A549 (cell line): ENCODE data around the gene ZP1. TPM values are rescaled to one million over a fixed set of nuclear protein-coding genes. Genes with fewer than 3 reads are reported as not detected.
A peak's percentile ranks its signal among the peaks of the same experiment; 100 is the strongest.

Source experiments
- ATAC-seq, 2 experiments: fragments of 200-7000 bp in 1 of 2; fragments of >200 bp in 1 of 2; cut with Nextera tagmentation in 1 of 2; cut with Tn5 transposase in 1 of 2; 3 replicates each; pipeline versions ENCODE4 v1.8.0 to v1.9.1; 2018 to 2020; ENCODE audit warnings: mild to moderate bottlenecking in 1 of 2, moderate library complexity in 1 of 2
- CTCF ChIA-PET: fragments of 300-600 bp; sonication (Branson Sonifier 250); formaldehyde crosslinking; extraction: SDS; loops from one replicate; lab custom pipeline; 2021; ENCODE audit warnings: antibody characterized with exemption, inconsistent platforms; lab: Yijun Ruan, JAX
- POLR2A ChIA-PET: fragments of 350-600 bp; formaldehyde crosslinking; extraction: SDS; loops from one replicate; lab custom pipeline; 2021; ENCODE audit warnings: antibody characterized with exemption, inconsistent platforms; lab: Yijun Ruan, JAX
- DNase-seq, 2 experiments: peaks; one replicate each; pipeline versions ENCODE4 v3.0.0 to v3.0.0-alpha.2; 2011 to 2016; ENCODE audit warnings: low read depth in 1 of 2, low spot score in 1 of 2
- FAIRE-seq: peaks from 2 replicates; lab custom pipeline; 2011; peaks lifted over from hg19 to GRCh38; lab: Jason Lieb, UNC
- H3K27ac ChIP-seq, 2 experiments: fragments of >200 bp; sonication (Bioruptor Twin); formaldehyde crosslinking; 3 replicates each; pipeline ENCODE4 v1.5.1; 2016 to 2017
- H3K4me1 ChIP-seq: fragments of >200 bp; sonication (Bioruptor Twin); formaldehyde crosslinking; 3 replicates; pipeline ENCODE4 v1.6.1; 2016
- H3K4me2 ChIP-seq: fragments of >200 bp; sonication (Bioruptor Twin); formaldehyde crosslinking; 3 replicates; pipeline ENCODE4 v1.6.1; 2016
- H3K4me3 ChIP-seq: fragments of >200 bp; sonication (Bioruptor Twin); formaldehyde crosslinking; 3 replicates; pipeline ENCODE4 v1.5.1; 2016
- H3K9me3 ChIP-seq: fragments of >200 bp; sonication (Bioruptor Twin); formaldehyde crosslinking; 3 replicates; pipeline ENCODE4 v1.6.1; 2016
- BCL3 ChIP-seq: fragments of >200 bp; sonication (Bioruptor Twin); formaldehyde crosslinking; IDR thresholded peaks from 3 replicates; pipeline ENCODE4 v1.6.1; 2016
- BHLHE40 ChIP-seq: IDR thresholded peaks from 2 replicates; pipeline ENCODE4 v1.6.1; 2012; ENCODE audit warnings: low read depth, low read length, inconsistent platforms
- CBX2 ChIP-seq: fragments of 200-600 bp; sonication (generic); IDR thresholded peaks from 2 replicates; pipeline ENCODE4 v1.6.1; 2016; ENCODE audit warnings: low read depth, mild to moderate bottlenecking, borderline replicate concordance
- CBX8 ChIP-seq: fragments of 200-600 bp; sonication (generic); IDR thresholded peaks from 2 replicates; pipeline ENCODE4 v1.6.1; 2016
- CEBPB ChIP-seq, 2 experiments: fragments of >200 bp in 1 of 2; sonication (Bioruptor Twin) in 1 of 2; formaldehyde crosslinking in 1 of 2; IDR thresholded peaks; 2 replicates each; pipeline ENCODE4 v1.6.1; 2012 to 2016
- ESRRA ChIP-seq: fragments of 150-350 bp; IDR thresholded peaks from 2 replicates; pipeline ENCODE4 v1.6.1; 2014; ENCODE audit warnings: mild to moderate bottlenecking, low read length, borderline replicate concordance
- FOSB ChIP-seq: fragments of 250-450 bp; sonication (Bioruptor Pico); IDR thresholded peaks from 2 replicates; pipeline ENCODE4 v1.5.0; 2020; ENCODE audit warnings: mild to moderate bottlenecking, moderate library complexity
- FOXS1 ChIP-seq: fragments of 250-450 bp; sonication (Bioruptor Pico); IDR thresholded peaks from 2 replicates; pipeline ENCODE4 v1.5.0; 2020; ENCODE audit warnings: mild to moderate bottlenecking, moderate library complexity
- HES2 ChIP-seq: fragments of >200 bp; sonication (Bioruptor Twin); formaldehyde crosslinking; IDR thresholded peaks from 2 replicates; pipeline ENCODE4 v1.6.1; 2016
- HOXA7 ChIP-seq: fragments of 250-450 bp; sonication (Bioruptor Pico); IDR thresholded peaks from 2 replicates; pipeline ENCODE4 v1.5.0; 2020; ENCODE audit warnings: mild to moderate bottlenecking, moderate library complexity
- HOXB5 ChIP-seq: fragments of 250-450 bp; sonication (Bioruptor Pico); IDR thresholded peaks from 2 replicates; pipeline ENCODE4 v1.5.0; 2020; ENCODE audit warnings: mild to moderate bottlenecking, moderate library complexity
- JUNB ChIP-seq: fragments of >200 bp; sonication (Bioruptor Twin); formaldehyde crosslinking; IDR thresholded peaks from 2 replicates; pipeline ENCODE4 v1.6.1; 2016
- KDM1A ChIP-seq: fragments of 200-600 bp; sonication (generic); IDR thresholded peaks from 2 replicates; pipeline ENCODE4 v1.6.1; 2016; ENCODE audit warnings: low read depth, mild to moderate bottlenecking
- KDM5A ChIP-seq: fragments of 200-600 bp; sonication (generic); IDR thresholded peaks from 2 replicates; pipeline ENCODE4 v1.6.1; 2016; ENCODE audit warnings: antibody characterized with exemption, mild to moderate bottlenecking
- MAFK ChIP-seq: fragments of 450-650 bp; IDR thresholded peaks from 2 replicates; pipeline ENCODE4 v1.6.1; 2014; ENCODE audit not compliant: partially characterized antibody
- MAZ ChIP-seq: fragments of 150-350 bp; IDR thresholded peaks from 2 replicates; pipeline ENCODE4 v1.6.1; 2014; ENCODE audit warnings: antibody characterized with exemption, low read depth, low read length, borderline replicate concordance
- PBX3 ChIP-seq: IDR thresholded peaks from 2 replicates; pipeline ENCODE4 v1.6.1; 2012
- PHF8 ChIP-seq: fragments of 200-600 bp; sonication (generic); IDR thresholded peaks from 2 replicates; pipeline ENCODE4 v1.6.1; 2016; ENCODE audit warnings: low read depth, mild to moderate bottlenecking, antibody characterized with exemption, moderate library complexity, borderline replicate concordance
- RAD21 ChIP-seq, 2 experiments: fragments of >200 bp in 1 of 2; sonication (Bioruptor Twin) in 1 of 2; formaldehyde crosslinking in 1 of 2; IDR thresholded peaks in 1 of 2; conservative IDR thresholded peaks in 1 of 2; 2 replicates in 1 of 2; 3 replicates in 1 of 2; pipeline ENCODE4 v1.6.1; 2012 to 2018; ENCODE audit warnings: inconsistent platforms in 1 of 2
- RCOR1 ChIP-seq: fragments of 150-350 bp; IDR thresholded peaks from 2 replicates; pipeline ENCODE4 v1.6.1; 2014; ENCODE audit warnings: antibody characterized with exemption, low read length, low read depth
- REST ChIP-seq: fragments of 200-600 bp; sonication (generic); IDR thresholded peaks from 2 replicates; pipeline ENCODE4 v1.6.1; 2016; ENCODE audit warnings: antibody characterized with exemption, mild to moderate bottlenecking, moderate library complexity
- RFX5 ChIP-seq: fragments of 450-650 bp; IDR thresholded peaks from 2 replicates; pipeline ENCODE4 v1.7.1; 2014; ENCODE audit warnings: antibody characterized with exemption, mild to moderate bottlenecking, moderate library complexity
- RNF2 ChIP-seq: fragments of 200-600 bp; sonication (generic); IDR thresholded peaks from 2 replicates; pipeline ENCODE4 v1.6.1; 2016; ENCODE audit warnings: low read depth, mild to moderate bottlenecking, antibody characterized with exemption, moderate library complexity, borderline replicate concordance
- TFCP2L1 ChIP-seq: fragments of 250-450 bp; sonication (Bioruptor Pico); IDR thresholded peaks from 2 replicates; pipeline ENCODE4 v1.5.0; 2021; ENCODE audit warnings: mild to moderate bottlenecking
- USF2 ChIP-seq: fragments of 450-650 bp; IDR thresholded peaks from 2 replicates; pipeline ENCODE4 v1.6.1; 2014; ENCODE audit warnings: antibody characterized with exemption
- ZC3H11A ChIP-seq: fragments of 450-650 bp; IDR thresholded peaks from 2 replicates; pipeline ENCODE4 v1.6.1; 2014; ENCODE audit warnings: antibody characterized with exemption, mild to moderate bottlenecking
- ZSCAN20 ChIP-seq: fragments of 250-450 bp; sonication (Bioruptor Pico); IDR thresholded peaks from 2 replicates; pipeline ENCODE4 v1.8.0; 2022; ENCODE audit warnings: mild to moderate bottlenecking, moderate library complexity
- WGBS: methylation state at CpG from one replicate; pipeline ENCODE4 v1.1.6; 2017; ENCODE audit errors: missing lambda C conversion rate; 5-methylcytosine and 5-hydroxymethylcytosine counted together
- polyA plus RNA-seq, 4 experiments: library from polyadenylated mRNA; depleted of rRNA in 3 of 4; stranded (reverse); fragments of >200 nt; fragmentation: RNase III in 1 of 4; extraction: RNeasy Plus Mini Kit Qiagen cat#74134 plus additional on column Dnase treatment in 1 of 4; gene quantifications; 2 replicates in 3 of 4; 3 replicates in 1 of 4; pipeline ENCODE4 v1.2.3, GENCODE V29; 2011 to 2017

The ZP1 gene
- polyA plus RNA-seq, 2 of the 4 experiments (the other 2 are of a cell fraction) = 0.06 to 0.30 TPM

- ChIA-PET POLR2A (no interaction called here), CTCF (interaction anchor here (0.7 to 3.8 kb wide), 5 partner anchors 8 to 250 kb away, joined by 3 to 11 read pairs (median 6); no protein-coding TSS in a partner anchor)
- ATAC-seq = no peak
- TF ChIP-seq RAD21 (conservative IDR thresholded peaks at IDR 0.05 in 1 of 2, IDR thresholded peaks at IDR 0.05 in 1 of 2) (no peak), ESRRA (no peak), ZSCAN20 (CRISPR knock-in tag) (no peak), RNF2 (no peak), FOSB (CRISPR knock-in tag) (no peak), RFX5 (no peak), ZC3H11A (no peak), USF2 (no peak), HOXA7 (no peak), HOXB5 (CRISPR knock-in tag) (no peak), FOXS1 (CRISPR knock-in tag) (no peak), JUNB (no peak), MAFK (no peak)
- Histone ChIP-seq H3K9me3 (no peaks in the 10 kb centered on the region), H3K4me1 (peaks cover 29% of the 10 kb centered on the region), H3K4me2 (peak overlapping the region; percentile 13), H3K4me3 (no peak overlapping the region), H3K27ac (no peak overlapping the region)
- FAIRE-seq = no peak
- DNase-seq = peak in 1 of 2 experiments; percentile 19
- whole genome bisulfite sequencing = 35% methylated on average over 2 of the region's 2 CpGs
Measured at GRCh38 chr11:60918939-60919265, 51.6 kb downstream of the ZP1 start.

GRCh38 chr11:60919320-60919719, 52.0 kb downstream of the ZP1 start:
- Histone ChIP-seq H3K9me3 (no peaks in the 10 kb centered on the region), H3K4me2 (peak overlapping the region; percentile 13; the same call in 1 of the 3 replicates), H3K4me3 (no peak overlapping the region), H3K27ac (no peak overlapping the region), H3K4me1 (peaks cover 31% of the 10 kb centered on the region)
- ChIA-PET CTCF (interaction anchor here (1.0 to 3.8 kb wide), 5 partner anchors 8 to 89 kb away, joined by 3 to 11 read pairs (median 6); no protein-coding TSS in a partner anchor), POLR2A (no interaction called here)
- WGBS = 96% methylated on average over 1 of the region's 1 CpG
- TF ChIP-seq CBX2 = no peak
- no peak for TF ChIP-seq KDM5A
- no peak for TF ChIP-seq RFX5
- TF ChIP-seq BHLHE40 = no peak
- no peak for TF ChIP-seq CBX8
- TF ChIP-seq RCOR1 = no peak
- no peak for TF ChIP-seq KDM1A
- no peak for TF ChIP-seq TFCP2L1
- no peak for TF ChIP-seq PHF8
- TF ChIP-seq HES2 = no peak
- TF ChIP-seq REST = no peak
- no peak for TF ChIP-seq JUNB
- no peak for TF ChIP-seq BCL3
- TF ChIP-seq PBX3 = no peak
- TF ChIP-seq ZC3H11A = no peak
- TF ChIP-seq CEBPB (IDR thresholded peaks at IDR 0.05) = no peak
- no peak for TF ChIP-seq MAZ
- ATAC-seq (no peak), FAIRE-seq (no peak), DNase-seq (no peak)
